GM12801 (cell line): ENCODE measurements around the gene DGKD.

Source experiments
- TF ChIP-seq, protein P1 (sequence below): IDR thresholded peaks from one replicate; pipeline ENCODE4 v1.5.1; 2011; ENCODE audit warnings: control low read depth; ENCODE audit not compliant: insufficient read length; ENCODE audit errors: extremely low read depth

The DGKD gene

DNA sequence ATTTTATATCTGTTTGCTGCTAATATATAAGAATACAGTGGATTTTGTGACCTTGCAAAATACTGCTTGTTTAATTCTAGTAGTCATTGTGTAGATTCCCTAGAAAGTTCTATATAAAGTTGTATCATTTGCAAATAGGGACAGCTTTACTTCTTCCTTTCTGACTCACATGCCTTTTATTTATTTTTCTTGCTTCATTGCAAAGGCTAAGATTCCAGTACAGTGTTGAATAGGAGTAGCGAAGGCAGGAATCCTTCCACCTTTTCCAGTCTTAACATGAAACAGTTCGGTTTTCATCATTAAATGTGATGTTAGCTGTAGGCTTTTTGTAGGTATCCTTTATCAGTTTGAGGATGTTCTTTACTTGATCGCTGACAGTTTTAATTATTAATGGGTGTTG lies 58.1 kb downstream of the DGKD start:
- TF ChIP-seq, protein P1, sequence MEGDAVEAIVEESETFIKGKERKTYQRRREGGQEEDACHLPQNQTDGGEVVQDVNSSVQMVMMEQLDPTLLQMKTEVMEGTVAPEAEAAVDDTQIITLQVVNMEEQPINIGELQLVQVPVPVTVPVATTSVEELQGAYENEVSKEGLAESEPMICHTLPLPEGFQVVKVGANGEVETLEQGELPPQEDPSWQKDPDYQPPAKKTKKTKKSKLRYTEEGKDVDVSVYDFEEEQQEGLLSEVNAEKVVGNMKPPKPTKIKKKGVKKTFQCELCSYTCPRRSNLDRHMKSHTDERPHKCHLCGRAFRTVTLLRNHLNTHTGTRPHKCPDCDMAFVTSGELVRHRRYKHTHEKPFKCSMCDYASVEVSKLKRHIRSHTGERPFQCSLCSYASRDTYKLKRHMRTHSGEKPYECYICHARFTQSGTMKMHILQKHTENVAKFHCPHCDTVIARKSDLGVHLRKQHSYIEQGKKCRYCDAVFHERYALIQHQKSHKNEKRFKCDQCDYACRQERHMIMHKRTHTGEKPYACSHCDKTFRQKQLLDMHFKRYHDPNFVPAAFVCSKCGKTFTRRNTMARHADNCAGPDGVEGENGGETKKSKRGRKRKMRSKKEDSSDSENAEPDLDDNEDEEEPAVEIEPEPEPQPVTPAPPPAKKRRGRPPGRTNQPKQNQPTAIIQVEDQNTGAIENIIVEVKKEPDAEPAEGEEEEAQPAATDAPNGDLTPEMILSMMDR: no peak

DNA sequence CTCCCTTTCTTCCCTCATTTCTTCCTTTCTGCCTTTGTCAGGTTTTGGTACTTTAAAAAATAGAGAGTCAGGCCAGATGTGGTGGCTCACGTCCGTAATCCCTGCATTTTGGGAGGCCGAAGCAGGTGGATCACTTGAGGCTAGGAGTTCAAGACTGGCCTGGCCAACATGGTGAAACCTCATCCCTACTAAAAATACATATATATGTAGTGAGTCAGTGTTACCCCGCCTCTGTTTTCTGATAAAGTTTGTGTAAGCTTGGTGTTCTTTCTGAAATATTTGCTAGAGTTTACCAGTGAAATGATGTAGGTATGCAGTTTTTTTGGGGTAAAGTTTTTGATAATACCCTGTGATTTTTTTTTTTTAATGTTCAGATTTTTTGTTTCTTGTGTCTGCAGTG lies 58.8 kb downstream of the DGKD start:
- TF ChIP-seq, protein P1: no peak

- TF ChIP-seq, protein P1: no peak
Measured at GRCh38 chr2:233413559-233414272, 59.4 kb downstream of the DGKD start.

- TF ChIP-seq, protein P1: no peak
Measured at GRCh38 chr2:233414273-233414654, 60.0 kb downstream of the DGKD start.

GRCh38 chr2:233414777-233415570 lies 60.7 kb downstream of the DGKD start:
- TF ChIP-seq, protein P1: no peak

GRCh38 chr2:233416199-233416598 lies 61.9 kb downstream of the DGKD start:
- TF ChIP-seq, protein P1: no peak

GRCh38 chr2:233416706-233417105 lies 62.4 kb downstream of the DGKD start:
- TF ChIP-seq, protein P1: no peak
